Tibial nerve (tissue), 4 donors: ENCODE measurements around the gene CSNK1G2. TPM values are rescaled to one million over a fixed set of nuclear protein-coding genes. Genes with fewer than 3 reads are reported as not detected.

ENCODE experiments used
- DNase-seq, 2 donors: peaks; one replicate each; pipeline ENCODE4 v3.0.0-alpha.2; 2019; ENCODE audit warnings: low spot score in 2 of 2
- H3K27ac ChIP-seq, 4 donors: fragments of 200-600 bp; sonication (generic) in 3 of 4; one replicate each; pipeline ENCODE4 v1.5.1; 2017 to 2019; ENCODE audit warnings: mild to moderate bottlenecking in 1 of 4
- H3K27me3 ChIP-seq, 2 donors: fragments of 200-600 bp; sonication (generic) in 1 of 2; one replicate each; pipeline versions ENCODE4 v1.5.1 to v1.6.0; 2017 to 2019
- H3K36me3 ChIP-seq, 3 donors: fragments of 200-600 bp; sonication (generic); one replicate each; pipeline ENCODE4 v1.5.1; 2018 to 2019
- H3K4me1 ChIP-seq, 4 donors: fragments of 200-600 bp; sonication (generic) in 3 of 4; one replicate each; pipeline ENCODE4 v1.5.1; 2017 to 2019
- H3K4me3 ChIP-seq, 4 donors: fragments of 200-600 bp; sonication (generic) in 3 of 4; one replicate each; pipeline ENCODE4 v1.5.1; 2017 to 2019; ENCODE audit warnings: mild to moderate bottlenecking in 1 of 4, moderate library complexity in 1 of 4
- H3K9me3 ChIP-seq, 4 donors: fragments of 200-600 bp; sonication (generic) in 3 of 4; one replicate each; pipeline ENCODE4 v1.5.1; 2017 to 2019
- CTCF ChIP-seq, 5 experiments: fragments of 200-600 bp in 3 of 5; fragments of 450-650 bp in 2 of 5; sonication (generic) in 3 of 5; IDR thresholded peaks; one replicate each; pipeline ENCODE4 v1.5.1; 2016 to 2019; ENCODE audit warnings: antibody characterized with exemption in 5 of 5, mild to moderate bottlenecking in 3 of 5, moderate library complexity in 2 of 5
- EP300 ChIP-seq, 2 donors: sonication (generic); formaldehyde crosslinking; IDR thresholded peaks; one replicate each; pipeline ENCODE4 v1.6.1; 2017; ENCODE audit warnings: antibody characterized with exemption in 2 of 2, mild to moderate bottlenecking in 1 of 2
- POLR2A ChIP-seq, 2 donors: fragments of 450-650 bp; IDR thresholded peaks; one replicate each; pipeline ENCODE4 v1.6.1; 2017; ENCODE audit warnings: antibody characterized with exemption in 2 of 2, mild to moderate bottlenecking in 2 of 2, moderate library complexity in 2 of 2
- WGBS, 2 donors: methylation state at CpG; one replicate each; pipeline ENCODE4 v1.1.5; 2018; 5-methylcytosine and 5-hydroxymethylcytosine counted together
- total RNA-seq, 4 donors: library from RNA; depleted of rRNA; stranded (reverse); fragments of >200 nt; gene quantifications; one replicate each; pipeline ENCODE4 v1.1.0, GENCODE V29; 2016

CSNK1G2 gene
- total RNA-seq, 4 donors from 2014 or later = 38.9 to 132 (median 55.6) TPM

DNA sequence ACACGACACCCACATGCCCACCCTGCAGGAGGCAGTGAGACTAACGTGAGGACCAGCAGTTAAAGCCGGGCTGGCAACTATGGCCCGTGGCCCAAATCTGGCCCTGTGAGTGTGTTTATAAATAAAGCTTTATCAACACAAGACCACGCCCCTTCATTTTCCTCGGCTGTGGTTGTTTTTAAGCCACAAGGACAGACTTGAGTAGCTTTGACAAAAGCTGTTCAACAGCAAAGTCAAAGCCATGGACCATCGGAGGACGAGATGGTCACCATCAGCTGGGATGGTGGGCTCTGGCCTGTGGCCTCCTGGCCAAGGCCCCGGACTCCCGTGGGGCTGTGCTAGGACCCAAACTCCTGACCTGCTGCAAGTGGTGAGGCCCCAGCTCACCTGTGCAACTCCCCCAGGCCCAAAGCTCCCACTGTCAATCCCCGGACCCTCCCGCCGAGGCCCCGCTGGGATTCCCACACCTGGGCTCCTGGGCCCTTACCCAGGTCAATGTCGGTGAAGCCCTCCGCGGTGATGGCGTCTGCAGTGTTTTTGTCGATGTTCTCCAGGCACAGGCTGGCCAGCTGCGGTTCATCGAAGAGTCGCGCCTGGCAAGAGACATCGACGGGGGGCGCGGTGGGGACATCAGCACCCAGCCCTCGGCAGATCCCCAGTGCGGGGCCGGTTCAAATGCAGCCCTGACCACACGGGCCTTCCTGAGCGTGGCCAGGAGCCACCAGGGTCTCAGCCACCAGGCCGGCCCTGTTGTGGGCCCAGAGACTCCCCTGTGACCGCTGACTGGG, 49.5 kb downstream of the CSNK1G2 start:
- H3K36me3 ChIP-seq = peaks cover 0 to 97% (median 43%) of the 10 kb centered on the region in 3 donors
- 95 to 98% methylated on average over 25 to 34 of the region's 34 CpGs for WGBS, 2 donors
- DNase-seq = no peak
- no peaks in the 10 kb centered on the region for H3K9me3 ChIP-seq
- H3K27ac ChIP-seq = no peak overlapping the region
- no peaks in the 10 kb centered on the region for H3K27me3 ChIP-seq
- H3K4me3 ChIP-seq = no peak overlapping the region
- no peak for TF ChIP-seq POLR2A (IDR thresholded peaks at IDR 0.05)
- no peak for TF ChIP-seq EP300 (IDR thresholded peaks at IDR 0.05)
- no peak for TF ChIP-seq CTCF (IDR thresholded peaks at IDR 0.05)
- H3K4me1 ChIP-seq = peaks cover 0 to 5% (median 0%) of the 10 kb centered on the region in 4 donors

GRCh38 chr19:1991018-1991913, 50.3 kb downstream of the CSNK1G2 start:
- Histone ChIP-seq H3K27me3 (no peaks in the 10 kb centered on the region), H3K36me3 (peaks cover 0 to 97% (median 40%) of the 10 kb centered on the region in 3 donors), H3K9me3 (no peaks in the 10 kb centered on the region), H3K4me1 (peaks cover 0 to 5% (median 0%) of the 10 kb centered on the region in 4 donors), H3K27ac (no peak overlapping the region), H3K4me3 (no peak overlapping the region)
- TF ChIP-seq EP300 (IDR thresholded peaks at IDR 0.05) (no peak), POLR2A (IDR thresholded peaks at IDR 0.05) (no peak), CTCF (IDR thresholded peaks at IDR 0.05) (no peak)
- DNase-seq = no peak
- 81 to 90% methylated on average over 22 to 28 of the region's 30 CpGs for WGBS, 2 donors

- Histone ChIP-seq H3K36me3 (peaks cover 0 to 97% (median 34%) of the 10 kb centered on the region in 3 donors), H3K27me3 (no peaks in the 10 kb centered on the region), H3K27ac (no peak overlapping the region), H3K4me3 (no peak overlapping the region), H3K9me3 (no peaks in the 10 kb centered on the region), H3K4me1 (peaks cover 0 to 5% (median 0%) of the 10 kb centered on the region in 4 donors)
- TF ChIP-seq EP300 (IDR thresholded peaks at IDR 0.05) (no peak), CTCF (IDR thresholded peaks at IDR 0.05) (no peak), POLR2A (IDR thresholded peaks at IDR 0.05) (no peak)
- 80 to 90% methylated on average over 16 to 20 of the region's 44 CpGs for WGBS, 2 donors
- DNase-seq = no peak
Observed at GRCh38 chr19:1992759-1993260, 51.8 kb downstream of the CSNK1G2 start.

DNA sequence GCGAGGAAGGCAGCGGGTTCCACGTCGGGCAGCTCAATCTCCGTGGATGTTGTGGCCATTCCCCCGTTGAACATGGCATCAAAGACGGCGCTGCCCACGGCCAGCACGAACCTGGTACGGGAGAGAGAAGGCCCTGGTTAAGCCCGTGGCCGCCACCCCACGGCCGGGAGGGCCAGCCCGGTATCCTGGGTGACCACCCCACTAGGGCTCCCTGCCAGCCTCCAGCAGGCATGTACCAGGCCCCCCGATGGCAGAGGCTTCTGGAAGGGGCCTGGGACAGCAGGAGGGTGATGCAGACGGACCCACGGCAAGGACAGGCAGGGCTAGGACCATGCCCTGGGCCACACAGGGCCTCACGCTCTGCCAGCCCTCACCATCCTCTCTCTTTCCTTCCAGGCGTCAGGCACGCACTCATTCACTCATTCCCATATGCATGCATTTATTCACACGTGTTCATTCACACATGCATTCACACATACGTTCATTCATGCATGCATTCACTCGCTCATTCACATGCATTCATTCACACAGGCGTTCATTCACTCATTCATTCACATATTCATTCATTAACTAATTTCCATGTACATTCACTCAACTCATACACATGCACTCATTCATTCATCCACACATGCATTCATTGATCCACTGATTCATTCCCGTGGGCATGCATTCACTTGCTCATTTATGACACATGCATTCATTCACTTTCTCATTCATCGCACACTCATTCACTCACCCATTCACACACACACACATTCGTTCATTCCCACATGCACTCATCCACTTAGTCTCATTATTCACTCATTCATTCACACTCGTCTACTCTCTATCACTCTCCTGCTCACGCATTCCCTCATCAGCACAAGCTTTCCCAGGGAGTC, 56.6 kb downstream of the CSNK1G2 start:
- Histone ChIP-seq H3K36me3 (peaks cover 0 to 97% (median 5%) of the 10 kb centered on the region in 3 donors), H3K4me3 (no peak overlapping the region), H3K27me3 (no peaks in the 10 kb centered on the region), H3K4me1 (peaks cover 0 to 4% (median 0%) of the 10 kb centered on the region in 4 donors), H3K9me3 (no peaks in the 10 kb centered on the region), H3K27ac (no peak overlapping the region)
- no peak for DNase-seq
- 89 to 91% methylated on average over 25 to 30 of the region's 31 CpGs for WGBS, 2 donors
- no peak for TF ChIP-seq CTCF (IDR thresholded peaks at IDR 0.05)
- TF ChIP-seq POLR2A (IDR thresholded peaks at IDR 0.05) = no peak
- TF ChIP-seq EP300 (IDR thresholded peaks at IDR 0.05) = no peak
